ENCODE results near the gene MTOR. TPM values are rescaled to one million over a fixed set of nuclear protein-coding genes. Genes with fewer than 3 reads are reported as not detected.
"Not testable (repeated sequence)": the region's sequence is repeated elsewhere in the genome, so short reads cannot be mapped to it uniquely, and the experiment has no call there.

Gene MTOR
- total RNA-seq, 6 experiments from 2014 or later, result 36.6 to 41.2 (median 38.2) TPM

- Mint-ChIP-seq H3K4me3 (no peak overlapping the region), H3K27me3 (ENCODE audit: insufficient read depth) (peaks cover 1% of the 10 kb centered on the region; the same call in 1 of the 2 replicates), H3K27ac (no peak overlapping the region), H3K9me3 (no peaks in the 10 kb centered on the region), H3K36me3 (ENCODE audit: low read depth) (peaks cover 28% of the 10 kb centered on the region), H3K4me1 (ENCODE audit: low read depth) (peaks cover 12% of the 10 kb centered on the region)
- no peak for DNase-seq
- TF ChIP-seq CTCF (IDR thresholded peaks at IDR 0.05), result no peak
Measured at GRCh38 chr1:11168731-11169130, 93.6 kb downstream of the MTOR start.

DNA sequence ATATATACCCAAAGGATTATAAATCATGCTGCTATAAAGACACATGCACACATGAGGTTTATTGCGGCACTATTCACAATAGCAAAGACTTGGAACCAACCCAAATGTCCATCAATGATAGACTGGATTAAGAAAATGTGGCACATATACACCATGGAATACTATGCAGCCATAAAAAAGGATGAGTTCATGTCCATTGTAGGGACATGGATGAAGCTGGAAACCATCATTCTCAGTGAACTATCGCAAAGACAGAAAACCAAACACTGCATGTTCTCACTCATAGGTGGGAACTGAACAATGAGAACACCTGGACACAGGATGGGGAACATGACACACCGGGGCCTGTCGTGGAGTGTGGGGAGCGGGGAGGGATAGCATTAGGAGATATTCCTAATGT is 95.6 kb downstream of the MTOR start:
- not testable (repeated sequence) for H3K9me3 Mint-ChIP-seq; H3K27me3 Mint-ChIP-seq (ENCODE audit: insufficient read depth); H3K27ac Mint-ChIP-seq

GRCh38 chr1:11162752-11163151 is 99.6 kb downstream of the MTOR start:
- H3K36me3 Mint-ChIP-seq (ENCODE audit: low read depth), result peaks cover 45% of the 10 kb centered on the region
- not testable (repeated sequence) for H3K27ac Mint-ChIP-seq

More for the DNA sequence above, 95.6 kb downstream of the MTOR start:
- H3K4me3 Mint-ChIP-seq; DNase-seq; H3K4me1 Mint-ChIP-seq (ENCODE audit: low read depth): not testable (repeated sequence)
- peaks cover 38% of the 10 kb centered on the region for H3K36me3 Mint-ChIP-seq (ENCODE audit: low read depth)

DNA sequence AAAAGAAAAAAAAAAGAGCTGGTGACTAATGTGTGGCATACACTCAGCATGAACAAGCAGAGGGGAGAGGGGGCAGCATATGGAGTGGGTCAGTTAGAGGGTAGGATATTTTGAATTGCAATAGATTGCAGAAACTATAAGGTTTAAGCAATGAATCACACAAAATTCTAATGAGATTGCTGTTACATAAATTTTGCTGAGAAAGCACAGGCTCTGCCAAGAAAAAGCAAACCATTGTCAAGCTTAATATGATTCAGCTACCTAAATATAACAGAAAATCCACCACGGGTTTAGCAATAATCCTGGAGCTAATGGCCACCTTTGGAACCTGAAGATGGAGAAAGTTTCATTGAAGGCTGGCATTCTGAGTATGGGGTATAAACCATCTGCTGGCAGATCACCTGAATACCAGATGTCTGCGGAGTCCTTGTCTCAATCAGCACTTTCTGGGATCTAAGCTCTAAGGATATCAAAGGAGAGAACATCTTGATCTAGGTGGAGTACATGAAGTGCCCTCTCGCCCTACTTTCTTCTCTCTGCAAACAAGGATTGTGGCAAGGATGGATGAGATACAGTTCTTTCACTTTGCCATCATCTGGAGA is 103.5 kb downstream of the MTOR start:
- Mint-ChIP-seq H3K9me3 (no peaks in the 10 kb centered on the region), H3K27me3 (ENCODE audit: insufficient read depth) (no peaks in the 10 kb centered on the region; the same call in 1 of the 2 replicates), H3K4me1 (ENCODE audit: low read depth) (peaks cover 39% of the 10 kb centered on the region), H3K36me3 (ENCODE audit: low read depth) (peaks cover 40% of the 10 kb centered on the region), H3K4me3 (peak overlapping the region; percentile 78), H3K27ac (peak overlapping the region; percentile 93)
- TF ChIP-seq CTCF (IDR thresholded peaks at IDR 0.05), result no peak
- peak; percentile 96 for DNase-seq

More at GRCh38 chr1:11162752-11163151, 99.6 kb downstream of the MTOR start:
- H3K27me3 Mint-ChIP-seq (ENCODE audit: insufficient read depth); DNase-seq; H3K9me3 Mint-ChIP-seq; H3K4me3 Mint-ChIP-seq: not testable (repeated sequence)
- peaks cover 23% of the 10 kb centered on the region for H3K4me1 Mint-ChIP-seq (ENCODE audit: low read depth)

GRCh38 chr1:11158291-11158690 is 104.1 kb downstream of the MTOR start:
- Mint-ChIP-seq H3K36me3 (ENCODE audit: low read depth) (peaks cover 35% of the 10 kb centered on the region), H3K4me1 (ENCODE audit: low read depth) (peaks cover 39% of the 10 kb centered on the region), H3K27ac (peak overlapping the region; percentile 93), H3K4me3 (peak overlapping the region; percentile 78), H3K27me3 (ENCODE audit: insufficient read depth) (no peaks in the 10 kb centered on the region; the same call in 1 of the 2 replicates), H3K9me3 (no peaks in the 10 kb centered on the region)
- DNase-seq, result no peak
- 0 out of 2 replicates have a peak, but pooled peaks have one; percentile 7 for TF ChIP-seq CTCF (IDR thresholded peaks at IDR 0.05)

DNA sequence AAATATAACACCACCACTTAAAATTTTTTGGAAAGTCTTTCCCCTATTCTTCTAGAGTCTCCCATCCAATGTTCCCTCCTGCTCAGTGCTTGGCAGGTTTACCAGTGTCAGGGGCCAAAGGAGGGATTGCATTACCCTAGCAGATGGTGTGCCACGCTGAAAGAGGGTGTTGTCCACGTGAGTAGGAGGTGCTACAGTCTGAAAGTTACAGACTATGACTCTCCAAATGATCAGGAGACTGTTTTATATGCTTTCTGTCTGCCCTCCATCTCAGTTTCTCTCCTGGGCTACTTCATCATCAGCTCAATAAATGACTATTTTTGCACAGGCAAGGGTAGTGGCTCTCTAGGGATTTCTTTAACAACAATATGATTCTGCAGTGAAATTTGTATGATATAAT is 104.5 kb downstream of the MTOR start:
- H3K27ac Mint-ChIP-seq, result peak overlapping the region; percentile 93
- peak overlapping the region; percentile 78 for H3K4me3 Mint-ChIP-seq
- H3K4me1 Mint-ChIP-seq (ENCODE audit: low read depth), result peaks cover 39% of the 10 kb centered on the region

More for the DNA sequence above, 104.5 kb downstream of the MTOR start:
- H3K36me3 Mint-ChIP-seq (ENCODE audit: low read depth), result peaks cover 34% of the 10 kb centered on the region
- TF ChIP-seq CTCF (IDR thresholded peaks at IDR 0.05), result no peak
- H3K9me3 Mint-ChIP-seq, result no peaks in the 10 kb centered on the region
- no peaks in the 10 kb centered on the region; the same call in 1 of the 2 replicates for H3K27me3 Mint-ChIP-seq (ENCODE audit: insufficient read depth)
- DNase-seq, result peak; percentile 21

Data from HFFc6 (cell line).